GM19438 (cell line): ENCODE data around the gene TRAF1.

Experiments
- ATAC-seq: cut with Tn5 transposase; IDR thresholded peaks from one replicate; pipeline ENCODE4 v1.9.1; 2021; ENCODE audit warnings: low read depth; ENCODE audit not compliant: unreplicated experiment

Gene TRAF1

DNA sequence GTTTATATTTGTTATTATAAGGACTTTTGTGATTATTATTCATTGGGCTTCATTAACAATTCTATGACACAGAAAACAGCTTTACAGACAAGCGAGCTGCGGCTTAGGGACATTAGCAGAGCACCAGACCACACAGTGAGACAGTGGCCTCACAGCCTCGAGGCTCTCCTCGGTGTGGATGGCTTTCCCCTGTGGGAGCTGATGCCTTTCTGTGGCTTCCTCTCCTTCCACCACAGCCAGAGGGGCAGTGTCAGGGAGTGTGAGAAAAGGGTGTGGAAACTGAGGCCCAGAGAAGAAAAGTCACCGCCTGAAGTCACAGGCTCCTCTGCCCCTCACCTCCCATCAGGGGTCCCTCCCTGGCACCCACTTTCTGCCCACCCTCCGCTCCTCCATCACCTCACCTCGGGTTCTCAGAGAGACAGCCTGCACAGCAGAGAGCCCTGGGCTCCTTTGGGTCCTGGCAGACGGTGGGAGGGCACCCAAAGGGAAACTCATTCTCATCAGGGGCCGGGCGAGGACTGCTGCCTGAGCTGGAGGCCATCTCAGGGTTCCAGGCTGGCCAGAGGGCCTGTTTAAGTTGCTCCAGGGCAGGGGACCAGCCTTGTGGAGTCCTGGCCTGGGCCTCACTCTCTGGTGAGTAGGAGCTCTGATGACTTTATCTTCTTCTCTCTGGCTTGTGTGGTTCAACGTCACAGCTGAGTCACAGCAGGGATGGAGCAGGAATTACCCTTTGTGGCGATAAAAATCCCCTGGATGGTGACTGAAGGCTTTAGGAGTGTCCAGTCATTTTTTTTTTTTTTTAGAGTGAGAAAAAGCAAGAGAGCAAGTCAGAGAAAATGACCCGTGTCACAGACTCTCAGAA lies 830 bp downstream of the TRAF1 start:
- no peak for ATAC-seq

DNA sequence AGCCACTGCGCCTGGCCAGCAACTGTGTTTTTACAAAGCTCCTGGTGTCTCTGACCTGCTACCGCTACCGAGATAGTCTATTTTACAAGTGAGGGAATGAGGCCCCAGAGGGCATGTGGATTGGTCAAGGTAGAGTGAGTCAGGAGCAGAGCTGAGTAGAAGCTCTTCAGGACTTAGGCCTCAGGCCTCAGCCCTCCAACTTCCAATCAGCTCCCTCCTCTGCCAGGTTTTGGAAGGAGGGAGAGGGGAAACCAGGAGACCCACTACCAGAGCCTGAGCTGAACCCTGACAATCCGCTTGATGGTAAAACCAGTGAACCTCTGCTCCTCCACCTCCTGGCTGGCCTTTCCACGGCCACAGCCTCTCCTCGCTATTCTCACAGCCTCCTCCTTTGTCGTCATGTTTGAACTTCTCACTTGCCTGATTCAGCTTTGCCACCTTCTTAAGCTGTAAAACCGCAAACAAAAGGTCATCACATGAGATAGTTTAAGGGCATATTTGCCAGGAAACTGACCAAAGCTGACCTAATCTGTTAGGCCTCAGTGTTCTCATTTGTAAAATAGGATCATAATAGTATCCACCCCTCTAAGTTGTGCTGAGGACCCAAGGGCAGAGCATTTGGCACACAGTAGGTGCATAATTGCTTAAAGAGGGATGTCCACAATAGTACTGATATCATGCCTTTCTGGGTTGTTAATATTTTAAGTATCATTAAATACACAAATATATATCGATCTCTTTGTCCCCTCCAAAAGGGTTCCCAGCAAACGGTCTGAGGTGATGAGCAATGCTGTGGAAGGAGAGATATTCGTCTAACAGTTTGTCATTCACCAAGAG lies 1.7 kb downstream of the TRAF1 start:
- no peak for ATAC-seq

DNA sequence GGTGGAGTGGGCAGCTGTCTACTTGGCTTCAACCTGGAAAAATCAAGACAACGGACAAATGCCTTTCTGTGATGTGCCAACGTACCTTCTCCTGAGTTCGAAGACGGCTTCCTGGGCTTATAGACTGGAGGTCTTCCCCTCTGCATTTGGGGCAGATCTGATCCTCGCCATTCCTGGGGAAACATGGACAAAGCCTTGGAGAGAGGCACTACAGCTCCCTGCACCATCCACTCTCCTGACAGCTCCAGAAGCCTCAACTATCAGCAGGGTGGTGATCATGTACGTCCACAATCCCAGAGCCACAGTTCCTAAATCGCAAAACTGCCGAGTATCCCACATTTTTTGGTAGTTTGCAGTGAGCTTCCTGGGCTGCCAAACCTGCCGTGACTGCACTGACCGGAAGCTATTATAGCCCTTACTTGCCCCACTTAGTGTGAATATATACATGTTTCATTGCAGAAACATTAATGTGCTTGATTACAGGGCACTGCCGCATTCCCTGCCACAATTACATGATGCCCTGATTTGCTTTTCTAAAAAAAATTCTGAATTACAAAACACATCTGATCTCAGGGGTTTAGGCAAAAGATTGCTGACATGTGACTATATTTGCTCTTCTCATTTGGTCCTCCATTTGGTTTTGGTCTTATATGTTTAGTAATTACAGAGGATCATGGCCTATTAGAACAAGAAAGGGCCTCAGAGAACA lies 2.8 kb downstream of the TRAF1 start:
- no peak for ATAC-seq

- no peak for ATAC-seq
Measured at GRCh38 chr9:120922404-120923195, 4.0 kb downstream of the TRAF1 start.

GRCh38 chr9:120921661-120922181 lies 4.9 kb downstream of the TRAF1 start:
- no peak for ATAC-seq

- ATAC-seq = no peak
Measured at GRCh38 chr9:120920806-120921178, 5.8 kb downstream of the TRAF1 start.

DNA sequence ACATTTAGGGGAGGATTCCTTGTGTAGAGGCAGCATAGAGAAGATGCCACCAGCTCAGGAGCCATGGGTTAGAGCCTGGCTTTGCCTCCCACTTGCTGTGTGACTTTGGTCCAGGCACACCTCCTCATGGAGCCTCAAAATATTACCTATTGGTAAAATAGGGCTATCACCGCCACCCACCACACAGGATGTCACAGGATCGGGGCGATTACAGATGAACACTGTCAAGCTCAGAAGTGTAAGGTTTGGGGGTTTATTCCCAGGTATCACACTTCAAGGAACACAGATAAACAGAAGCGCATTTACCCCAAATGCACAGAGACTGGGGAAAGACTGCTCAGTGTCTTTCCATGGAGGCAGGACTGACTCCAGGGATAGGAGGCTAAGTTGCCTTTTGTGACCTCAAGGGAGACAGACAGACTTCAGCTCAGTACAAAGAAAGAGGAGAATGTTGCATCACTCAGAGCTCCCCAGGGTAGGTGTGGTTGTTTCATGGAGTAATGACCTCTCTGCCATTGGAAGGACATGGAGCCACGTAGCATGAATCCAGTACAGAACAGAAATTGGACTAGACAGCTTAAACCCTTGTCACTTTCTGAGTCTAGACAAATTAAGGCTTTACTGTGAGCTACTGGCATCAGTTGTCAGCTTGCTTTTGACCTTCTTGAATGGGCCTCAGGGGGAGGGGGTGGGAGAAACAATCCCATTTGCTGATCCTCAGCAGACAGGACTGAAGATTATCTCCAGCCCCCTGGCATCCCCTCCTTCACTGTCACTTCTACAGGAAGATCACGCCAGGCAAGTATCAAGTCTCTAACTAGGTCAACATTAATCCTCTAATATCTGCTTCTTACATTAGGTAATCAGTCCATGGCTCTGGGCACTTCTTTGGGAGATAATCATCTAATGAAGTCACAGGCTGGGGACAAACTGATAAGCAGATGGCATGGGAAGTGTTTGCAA lies 6.5 kb downstream of the TRAF1 start:
- ATAC-seq = no peak

- ATAC-seq = no peak
Measured at GRCh38 chr9:120918931-120919842, 7.4 kb downstream of the TRAF1 start.

DNA sequence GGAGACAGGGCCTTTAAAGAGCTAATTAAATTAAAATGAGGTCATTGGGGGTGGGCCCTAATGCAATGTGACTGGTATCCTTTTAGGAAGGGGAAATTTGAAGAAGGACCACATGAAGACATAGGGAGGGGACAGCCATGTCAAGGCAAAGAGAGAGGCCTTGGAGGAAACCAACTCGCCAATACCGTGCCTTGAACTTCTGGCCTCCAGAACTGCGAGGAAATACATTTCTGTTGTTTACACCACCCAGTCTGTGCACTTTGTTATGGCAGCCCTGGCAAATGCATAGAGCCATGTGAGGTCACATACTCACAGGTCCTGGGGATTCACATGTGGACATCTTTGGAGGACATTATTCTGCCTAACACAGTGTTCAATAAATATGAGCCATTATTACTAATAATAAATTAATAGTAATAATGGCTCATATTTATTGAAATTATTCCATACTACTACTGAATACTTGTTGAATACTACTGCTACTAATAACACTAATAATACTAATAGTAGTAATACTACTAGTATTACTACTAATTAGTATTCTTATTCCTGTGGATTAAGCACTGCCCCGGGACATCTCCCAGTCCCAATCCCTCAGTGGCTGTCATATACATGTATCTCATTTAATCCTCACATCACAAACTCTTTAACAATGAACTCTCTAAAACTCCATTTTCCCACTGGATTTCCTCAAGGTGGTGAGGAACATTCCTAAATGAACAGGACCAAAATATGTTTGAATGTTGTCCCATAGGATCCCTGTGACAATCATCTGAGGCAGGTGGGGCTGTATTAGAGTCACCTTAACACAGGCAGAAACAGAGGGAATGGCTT lies 8.4 kb downstream of the TRAF1 start:
- ATAC-seq = no peak

- no peak for ATAC-seq
Measured at GRCh38 chr9:120916991-120917880, 9.4 kb downstream of the TRAF1 start.

GRCh38 chr9:120916588-120916987 lies 10.0 kb downstream of the TRAF1 start:
- ATAC-seq = no peak

GRCh38 chr9:120915854-120916470 lies 10.6 kb downstream of the TRAF1 start:
- ATAC-seq = no peak

DNA sequence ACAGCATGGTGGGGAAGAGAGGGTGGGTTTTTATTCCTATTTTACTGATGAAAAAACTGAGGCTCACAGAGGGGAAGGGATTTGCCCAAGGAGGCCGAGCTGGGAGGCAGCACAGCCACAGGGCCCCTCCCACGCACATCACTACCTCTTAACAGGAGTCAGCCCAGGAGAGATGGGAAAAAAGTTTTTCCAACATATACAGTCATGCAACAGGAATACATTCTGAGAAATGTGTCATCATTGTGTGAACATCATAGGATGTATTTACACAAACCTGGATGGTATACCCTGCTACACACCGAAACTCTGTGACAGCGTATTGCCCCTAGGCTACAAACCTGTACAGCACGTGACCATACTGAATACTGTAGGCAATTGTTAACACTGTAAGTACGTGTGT lies 11.6 kb downstream of the TRAF1 start:
- no peak for ATAC-seq

DNA sequence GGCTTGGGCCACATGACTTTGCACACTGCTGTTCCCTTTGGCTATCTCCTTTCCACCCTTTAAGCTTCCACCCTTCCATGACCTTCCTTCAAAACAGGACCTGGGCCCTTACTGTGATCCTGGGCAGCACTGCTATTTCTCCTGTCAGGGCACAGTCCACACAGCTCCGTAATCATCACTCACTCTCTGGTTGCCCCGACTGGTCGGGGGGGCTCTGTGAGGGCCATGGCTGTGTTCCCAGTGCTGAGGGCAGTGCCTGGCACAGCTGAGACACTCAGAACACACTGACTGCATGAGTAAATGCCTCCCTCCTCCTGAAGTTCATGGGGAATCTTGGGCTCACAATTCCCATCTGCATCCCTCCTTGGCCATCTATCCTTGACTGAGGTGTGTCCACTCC lies 12.2 kb downstream of the TRAF1 start:
- ATAC-seq = no peak

- ATAC-seq = no peak
Measured at GRCh38 chr9:120913647-120914264, 12.8 kb downstream of the TRAF1 start.
